ENCODE results near the gene PPFIA1.

DNA sequence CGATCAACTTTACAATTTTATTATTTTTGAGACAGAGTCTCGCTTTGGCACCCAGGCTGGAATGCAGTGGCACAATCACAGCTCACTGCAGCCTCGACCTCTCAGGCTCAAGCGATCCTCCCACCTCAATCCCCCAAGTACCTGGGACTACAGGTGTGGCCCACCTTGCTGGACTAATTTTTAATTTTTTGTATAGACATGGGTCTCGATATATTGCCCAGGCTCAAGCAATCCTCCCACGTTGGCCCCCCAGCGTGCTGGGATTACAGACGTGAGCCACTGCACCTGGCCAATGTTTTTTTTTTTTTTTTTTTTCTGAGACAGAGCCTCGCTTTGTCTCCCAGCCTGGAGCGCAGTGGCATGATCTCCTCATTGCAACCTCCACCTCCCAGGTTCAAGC, 2.0 kb upstream of the PPFIA1 start:
- TF ChIP-seq, protein P1, sequence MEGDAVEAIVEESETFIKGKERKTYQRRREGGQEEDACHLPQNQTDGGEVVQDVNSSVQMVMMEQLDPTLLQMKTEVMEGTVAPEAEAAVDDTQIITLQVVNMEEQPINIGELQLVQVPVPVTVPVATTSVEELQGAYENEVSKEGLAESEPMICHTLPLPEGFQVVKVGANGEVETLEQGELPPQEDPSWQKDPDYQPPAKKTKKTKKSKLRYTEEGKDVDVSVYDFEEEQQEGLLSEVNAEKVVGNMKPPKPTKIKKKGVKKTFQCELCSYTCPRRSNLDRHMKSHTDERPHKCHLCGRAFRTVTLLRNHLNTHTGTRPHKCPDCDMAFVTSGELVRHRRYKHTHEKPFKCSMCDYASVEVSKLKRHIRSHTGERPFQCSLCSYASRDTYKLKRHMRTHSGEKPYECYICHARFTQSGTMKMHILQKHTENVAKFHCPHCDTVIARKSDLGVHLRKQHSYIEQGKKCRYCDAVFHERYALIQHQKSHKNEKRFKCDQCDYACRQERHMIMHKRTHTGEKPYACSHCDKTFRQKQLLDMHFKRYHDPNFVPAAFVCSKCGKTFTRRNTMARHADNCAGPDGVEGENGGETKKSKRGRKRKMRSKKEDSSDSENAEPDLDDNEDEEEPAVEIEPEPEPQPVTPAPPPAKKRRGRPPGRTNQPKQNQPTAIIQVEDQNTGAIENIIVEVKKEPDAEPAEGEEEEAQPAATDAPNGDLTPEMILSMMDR (IDR thresholded peaks at IDR 0.05; ENCODE audit: low read depth, low read length): no peak
- no peak for TF ChIP-seq EZH2phosphoT487 (IDR thresholded peaks at IDR 0.05; ENCODE audit: low read depth)
